Measurements from ENCODE around the gene NSD2. TPM values are rescaled to one million over a fixed set of nuclear protein-coding genes. Genes with fewer than 3 reads are reported as not detected.
"Not testable (repeated sequence)": the region's sequence is repeated elsewhere in the genome, so short reads cannot be mapped to it uniquely, and the experiment has no call there.

The NSD2 gene
- total and polyA plus RNA-seq, 12 donors, result 11.1 to 187 (median 25.2) TPM

GRCh38 chr4:2008921-2009650, 137.9 kb downstream of the NSD2 start, which contains the start of gene NELFA:
Gene NELFA (minus strand): TSS chr4:2008974. CDS start chr4:2008959, 15 bp downstream.
- Histone ChIP-seq H3K4me3 (peak within 1 kb of the TSS; percentile 68 to 100 (median 88)), H3K9me3 (replicated peaks in 1 of 3) (no peaks in the 10 kb centered on the region), H3K27me3 (no peaks in the 10 kb centered on the region), H3K4me1 (replicated peaks in 1 of 2) (peaks cover 9 to 32% of the 10 kb centered on the region in 2 donors), H3K36me3 (replicated peaks in 1 of 2) (no peaks in the 10 kb centered on the region), H3K27ac (peak within 1 kb of the TSS; percentile 89 to 100 (median 96))
- intact Hi-C loops (cut with DNase I), result loop anchor here in 1 of 2 donors (10.0 kb wide), 1 partner anchor 94 kb away; no protein-coding TSS in a partner anchor
- WGBS, 4 donors, result 0 to 1% (median 0%) methylated on average over 5 to 95 of the region's 95 CpGs
- TF ChIP-seq, protein P1, sequence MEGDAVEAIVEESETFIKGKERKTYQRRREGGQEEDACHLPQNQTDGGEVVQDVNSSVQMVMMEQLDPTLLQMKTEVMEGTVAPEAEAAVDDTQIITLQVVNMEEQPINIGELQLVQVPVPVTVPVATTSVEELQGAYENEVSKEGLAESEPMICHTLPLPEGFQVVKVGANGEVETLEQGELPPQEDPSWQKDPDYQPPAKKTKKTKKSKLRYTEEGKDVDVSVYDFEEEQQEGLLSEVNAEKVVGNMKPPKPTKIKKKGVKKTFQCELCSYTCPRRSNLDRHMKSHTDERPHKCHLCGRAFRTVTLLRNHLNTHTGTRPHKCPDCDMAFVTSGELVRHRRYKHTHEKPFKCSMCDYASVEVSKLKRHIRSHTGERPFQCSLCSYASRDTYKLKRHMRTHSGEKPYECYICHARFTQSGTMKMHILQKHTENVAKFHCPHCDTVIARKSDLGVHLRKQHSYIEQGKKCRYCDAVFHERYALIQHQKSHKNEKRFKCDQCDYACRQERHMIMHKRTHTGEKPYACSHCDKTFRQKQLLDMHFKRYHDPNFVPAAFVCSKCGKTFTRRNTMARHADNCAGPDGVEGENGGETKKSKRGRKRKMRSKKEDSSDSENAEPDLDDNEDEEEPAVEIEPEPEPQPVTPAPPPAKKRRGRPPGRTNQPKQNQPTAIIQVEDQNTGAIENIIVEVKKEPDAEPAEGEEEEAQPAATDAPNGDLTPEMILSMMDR (IDR thresholded peaks at IDR 0.05), result peak in 5 of 6 experiments; percentile 43 to 78 (median 61)
- peak; percentile 73 to 89 for TF ChIP-seq POLR2A (IDR thresholded peaks at IDR 0.05)
- DNase-seq, result peak; percentile 94 to 98 (median 97)

DNA sequence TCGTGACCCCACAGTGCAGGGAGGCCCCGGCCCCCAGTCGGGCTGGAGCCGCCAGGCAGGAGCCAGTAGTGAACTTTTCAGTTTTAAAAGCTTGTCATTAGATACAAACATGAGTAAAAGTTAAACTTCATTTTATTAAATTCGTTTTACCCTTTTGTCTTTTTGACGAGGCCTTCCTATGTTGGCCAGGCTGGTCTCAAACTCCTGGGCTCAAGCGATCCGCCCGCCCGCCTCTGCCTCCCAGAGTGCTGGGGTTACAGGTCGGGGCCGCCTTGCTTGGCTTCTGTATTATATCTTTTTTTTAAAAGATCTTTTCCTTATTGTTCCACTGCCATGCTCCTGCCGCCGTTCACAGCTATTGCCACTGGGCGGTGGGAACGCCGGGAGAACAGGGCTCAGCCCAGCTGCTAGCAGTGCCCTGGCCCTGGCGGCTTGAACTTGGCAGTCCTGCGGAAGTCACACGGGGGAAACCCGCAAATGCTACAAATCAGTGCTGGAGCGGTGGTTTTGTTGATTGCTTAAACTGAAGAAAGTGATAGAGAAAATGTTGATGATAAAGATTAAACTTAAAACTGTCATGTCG, 138.5 kb downstream of the NSD2 start:
- H3K4me1 ChIP-seq (replicated peaks in 1 of 2), result peaks cover 9 to 32% of the 10 kb centered on the region in 2 donors
- peak overlapping the region; percentile 89 to 100 (median 96) for H3K27ac ChIP-seq
- peak overlapping the region; percentile 68 to 100 (median 88) for H3K4me3 ChIP-seq
- no peaks in the 10 kb centered on the region for H3K9me3 ChIP-seq (replicated peaks in 1 of 3)
- no peaks in the 10 kb centered on the region for H3K27me3 ChIP-seq
- no peaks in the 10 kb centered on the region for H3K36me3 ChIP-seq (replicated peaks in 1 of 2)
- 3 to 8% (median 4%) methylated on average over 23 of the region's 23 CpGs for WGBS, 4 donors
- intact Hi-C loops (cut with DNase I), result loop anchor here in 1 of 2 donors (10.0 kb wide), 1 partner anchor 95 kb away; no protein-coding TSS in a partner anchor
- peak; percentile 51 to 87 (median 84) for DNase-seq
- TF ChIP-seq, protein P1 (IDR thresholded peaks at IDR 0.05), result peak in 5 of 6 experiments; percentile 18 to 59 (median 48)
- TF ChIP-seq POLR2A (IDR thresholded peaks at IDR 0.05), result peak in 1 of 2 donors; percentile 25

GRCh38 chr4:2011583-2011982, 140.4 kb downstream of the NSD2 start:
- H3K27ac ChIP-seq, result no peak overlapping the region
- no peak for TF ChIP-seq POLR2A (IDR thresholded peaks at IDR 0.05)
- TF ChIP-seq, protein P1 (IDR thresholded peaks at IDR 0.05), result no peak
- WGBS, 4 donors, result 67 to 73% (median 71%) methylated on average over 3 of the region's 3 CpGs
- peaks cover 9 to 25% of the 10 kb centered on the region in 2 donors for H3K4me1 ChIP-seq (replicated peaks in 1 of 2)
- no peaks in the 10 kb centered on the region for H3K27me3 ChIP-seq
- H3K9me3 ChIP-seq (replicated peaks in 1 of 3), result no peaks in the 10 kb centered on the region
- peak in 1 of 7 donors; percentile 62 for DNase-seq
- H3K4me3 ChIP-seq, result no peak overlapping the region
- H3K36me3 ChIP-seq (replicated peaks in 1 of 2), result no peaks in the 10 kb centered on the region
- intact Hi-C loops (cut with DNase I), result no loop called here

GRCh38 chr4:2015008-2015407, 143.8 kb downstream of the NSD2 start:
- no peak overlapping the region for H3K27ac ChIP-seq
- no peak overlapping the region for H3K4me3 ChIP-seq
- H3K4me1 ChIP-seq (replicated peaks in 1 of 2), result peaks cover 0 to 6% of the 10 kb centered on the region in 2 donors
- no peaks in the 10 kb centered on the region for H3K9me3 ChIP-seq (replicated peaks in 1 of 3)
- WGBS, 4 donors, result 45 to 51% (median 48%) methylated on average over 4 of the region's 4 CpGs
- no peaks in the 10 kb centered on the region for H3K36me3 ChIP-seq (replicated peaks in 1 of 2)
- intact Hi-C loops (cut with DNase I), result no loop called here
- TF ChIP-seq, protein P1 (IDR thresholded peaks at IDR 0.05), result no peak
- TF ChIP-seq POLR2A (IDR thresholded peaks at IDR 0.05), result no peak
- H3K27me3 ChIP-seq, result no peaks in the 10 kb centered on the region
- DNase-seq, result no peak

DNA sequence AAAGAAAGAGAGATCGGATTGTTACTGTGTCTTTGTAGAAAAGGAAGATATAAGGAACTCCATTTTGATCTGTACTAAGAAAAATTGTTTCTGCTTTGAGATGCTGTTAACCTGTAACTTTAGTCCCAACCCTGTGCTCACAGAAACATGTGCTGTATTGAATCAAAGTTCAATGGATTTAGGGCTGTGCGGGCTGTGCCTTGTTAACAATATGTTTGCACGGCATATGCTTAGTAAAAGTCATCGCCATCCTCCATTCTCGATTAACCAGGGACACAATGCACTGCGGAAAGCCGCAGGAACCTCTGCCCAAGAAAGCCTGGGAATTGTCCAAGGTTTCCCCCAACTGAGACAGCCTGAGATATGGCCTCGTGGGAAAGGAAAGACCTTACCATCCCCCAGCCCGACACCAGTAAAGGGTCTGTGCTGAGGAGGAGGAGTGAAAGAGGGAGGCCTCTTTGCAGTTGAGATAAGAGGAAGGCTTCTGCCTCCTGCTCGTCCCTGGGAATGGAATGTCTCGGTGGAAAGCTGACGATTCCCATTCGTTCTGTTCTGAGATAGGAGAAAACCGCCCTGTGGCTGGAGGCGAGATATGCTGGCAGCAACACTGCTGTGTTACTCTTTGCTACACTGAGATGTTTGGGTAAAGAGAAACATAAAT, 150.3 kb downstream of the NSD2 start:
- H3K4me3 ChIP-seq; H3K4me1 ChIP-seq (replicated peaks in 1 of 2); H3K27ac ChIP-seq; H3K27me3 ChIP-seq; H3K36me3 ChIP-seq (replicated peaks in 1 of 2); H3K9me3 ChIP-seq (replicated peaks in 1 of 3); intact Hi-C loops (cut with DNase I); DNase-seq: not testable (repeated sequence)
- WGBS, 4 donors, result 28 to 42% (median 35%) methylated on average over 15 of the region's 15 CpGs
